IPS DF 6.9 (cell line): Measurements from ENCODE around the gene DRC7.
"Not testable (repeated sequence)": the region's sequence is repeated elsewhere in the genome, so short reads cannot be mapped to it uniquely, and the experiment has no call there.

ENCODE experiments used
- DNase-seq: peaks from one replicate; pipeline ENCODE4 v3.0.0-alpha.2; 2013; ENCODE audit warnings: low read depth, low spot score
- H3K27ac ChIP-seq: one replicate; pipeline ENCODE4 v1.5.1; 2013; ENCODE audit warnings: low read length, control low read depth
- H3K27me3 ChIP-seq: 2 replicates; pipeline ENCODE4 v1.6.1; 2013; ENCODE audit warnings: mild to moderate bottlenecking, low read length; ENCODE audit not compliant: control insufficient read depth, insufficient read depth
- H3K36me3 ChIP-seq: 2 replicates; pipeline ENCODE4 v1.6.1; 2013; ENCODE audit warnings: low read length; ENCODE audit not compliant: control insufficient read depth, insufficient read depth
- H3K4me1 ChIP-seq: 2 replicates; pipeline ENCODE4 v1.6.1; 2013; ENCODE audit warnings: low read length; ENCODE audit not compliant: control insufficient read depth, insufficient read depth
- H3K4me3 ChIP-seq: 2 replicates; pipeline ENCODE4 v1.5.1; 2013; ENCODE audit warnings: mild to moderate bottlenecking, low read length
- H3K9me3 ChIP-seq: 2 replicates; pipeline ENCODE4 v1.6.1; 2013; ENCODE audit warnings: low read length, inconsistent platforms; ENCODE audit not compliant: control insufficient read depth, insufficient read depth
- WGBS: extraction: QIAGEN DNeasy Blood & Tissue Kit; methylation state at CpG from one replicate; pipeline ENCODE4 v1.1.7; 2013; ENCODE audit warnings: mixed read lengths, missing lambda C conversion rate; ENCODE audit not compliant: insufficient read length, insufficient coverage; 5-methylcytosine and 5-hydroxymethylcytosine counted together

DRC7 gene

DNA sequence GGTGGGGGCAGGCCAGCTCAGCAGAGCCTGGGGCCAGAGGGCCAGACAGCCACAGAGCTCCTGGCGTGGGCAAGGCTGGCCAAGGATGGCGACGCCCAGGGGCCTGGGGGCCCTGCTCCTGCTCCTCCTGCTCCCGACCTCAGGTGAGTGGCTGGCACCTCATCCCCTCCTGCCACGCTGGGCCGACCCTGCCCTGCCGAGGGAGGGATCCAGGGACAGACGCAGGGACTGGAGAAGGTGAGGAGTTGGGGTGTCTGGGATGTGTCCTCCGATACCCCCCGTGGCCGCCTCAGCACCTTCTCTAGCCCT lies 26.4 kb upstream of the DRC7 start, which contains the start of gene ADGRG3:
ADGRG3 (plus strand) TSS at position 44 of the 309 bp plus-strand sequence; CDS start at position 86, 42 bp downstream.
- DNase-seq: no peak
- Histone ChIP-seq H3K27ac (no peak within 1 kb of the TSS), H3K4me1 (peaks cover 3% of the 10 kb centered on the region; the same call in 1 of the 2 replicates), H3K36me3 (no peaks in the 10 kb centered on the region), H3K9me3 (no peaks in the 10 kb centered on the region), H3K27me3 (no peaks in the 10 kb centered on the region), H3K4me3 (no peak within 1 kb of the TSS)
- WGBS: no CpG with 5 or more reads among the region's 11 CpGs

DNA sequence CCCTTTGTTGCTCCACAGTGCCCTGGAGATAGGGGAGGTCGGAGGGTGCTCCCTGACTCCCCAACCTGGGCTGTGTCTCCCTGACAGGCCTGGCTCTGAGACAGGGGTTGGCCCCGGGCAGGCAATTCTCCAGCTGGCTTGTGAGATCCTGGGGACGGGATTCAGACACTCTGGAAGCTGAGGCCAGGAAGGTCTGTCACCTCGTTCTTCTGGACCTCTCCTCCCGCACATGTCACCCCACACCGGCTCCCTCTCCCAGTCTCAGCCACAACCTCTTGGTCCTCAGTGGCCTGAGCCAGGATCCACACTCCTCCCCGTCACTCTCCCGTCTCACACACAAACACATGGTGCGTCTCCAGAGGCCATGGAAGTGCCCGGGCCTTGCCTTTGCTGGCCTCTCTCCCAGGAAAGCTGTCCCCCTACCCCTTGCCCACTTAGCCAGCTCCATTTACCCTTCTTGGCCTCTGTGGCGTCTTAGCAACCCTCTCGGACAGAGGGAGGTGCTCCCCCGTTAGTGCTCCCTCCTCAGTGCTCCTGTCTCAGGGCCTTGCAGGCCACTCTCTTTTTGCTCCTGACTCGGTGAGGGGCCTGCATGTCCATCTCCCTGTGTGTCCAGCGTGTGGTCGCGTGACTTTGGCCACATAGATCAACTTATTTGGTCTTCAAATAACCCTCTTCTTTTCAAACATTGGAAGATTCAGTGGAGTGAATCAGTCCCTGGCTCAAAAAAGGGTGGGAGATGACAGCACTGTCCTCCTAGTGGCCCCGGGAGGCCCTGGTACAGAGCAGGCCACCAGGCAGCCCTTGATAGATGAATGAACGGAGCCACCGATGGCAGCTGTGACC lies 25.8 kb upstream of the DRC7 start:
- Histone ChIP-seq H3K9me3 (no peaks in the 10 kb centered on the region), H3K27ac (no peak overlapping the region), H3K4me3 (no peak overlapping the region), H3K27me3 (no peaks in the 10 kb centered on the region), H3K36me3 (no peaks in the 10 kb centered on the region), H3K4me1 (peaks cover 3% of the 10 kb centered on the region; the same call in 1 of the 2 replicates)
- DNase-seq: no peak
- WGBS: no CpG with 5 or more reads among the region's 20 CpGs

DNA sequence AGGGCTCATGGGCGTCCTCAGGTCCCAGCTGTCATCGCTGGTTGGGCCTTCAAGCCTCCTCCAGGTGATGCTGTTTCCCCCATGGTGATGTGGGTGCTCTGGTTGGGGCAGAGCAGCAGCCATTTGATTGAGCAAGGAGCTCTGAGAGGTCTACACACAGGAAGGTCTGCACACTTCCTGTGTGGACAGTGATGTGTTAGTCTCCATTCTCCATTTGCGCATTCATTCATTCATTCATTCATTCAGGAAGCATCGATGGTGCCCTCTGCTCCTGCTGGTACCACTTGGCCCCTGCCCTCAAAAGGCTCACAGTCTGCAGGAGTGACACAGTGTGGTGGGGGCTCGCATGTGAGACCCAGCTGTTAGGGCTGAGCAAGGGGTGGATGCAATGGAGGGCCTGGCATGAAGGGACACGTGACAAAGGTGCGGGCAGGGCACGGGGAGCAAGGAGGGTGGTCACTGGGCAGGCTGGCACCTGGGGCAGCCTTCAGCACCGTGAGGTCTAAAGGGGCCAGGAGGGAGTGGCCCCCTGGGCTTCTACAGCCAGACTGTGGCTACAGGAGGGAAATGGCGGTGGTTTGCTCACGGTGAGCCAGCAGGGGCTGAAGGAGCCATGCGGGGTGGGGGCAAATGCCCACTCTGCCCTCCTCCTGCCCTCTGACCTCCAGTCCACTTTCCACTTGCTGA lies 25.0 kb upstream of the DRC7 start:
- no peak overlapping the region for H3K4me3 ChIP-seq
- H3K4me1 ChIP-seq: peaks cover 3% of the 10 kb centered on the region; the same call in 1 of the 2 replicates
- no peaks in the 10 kb centered on the region for H3K36me3 ChIP-seq
- H3K27me3 ChIP-seq: no peaks in the 10 kb centered on the region
- no peaks in the 10 kb centered on the region for H3K9me3 ChIP-seq
- H3K27ac ChIP-seq: no peak overlapping the region
- no CpG with 5 or more reads among the region's 12 CpGs for WGBS
- no peak for DNase-seq

DNA sequence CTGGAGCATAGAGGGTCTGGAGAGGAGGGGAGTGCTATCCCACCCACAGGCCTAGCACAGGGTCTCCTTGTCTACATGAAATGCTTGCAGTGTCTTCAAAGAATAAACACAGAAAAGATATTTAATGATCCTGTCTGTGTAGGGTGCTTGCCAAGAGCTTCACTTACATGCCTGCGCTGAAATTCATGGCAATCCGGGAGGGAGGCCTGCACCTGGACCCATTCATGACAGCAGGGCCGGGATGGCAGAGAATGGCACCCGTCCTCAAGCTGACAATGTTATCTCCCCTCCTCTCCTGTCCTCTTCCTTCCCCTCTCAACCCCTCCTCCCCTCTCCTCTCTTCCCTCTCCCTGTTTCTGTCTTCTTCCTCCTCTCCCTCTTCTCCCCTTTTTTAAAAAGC lies 24.4 kb upstream of the DRC7 start:
- no CpG with 5 or more reads among the region's 4 CpGs for WGBS
- no peak overlapping the region for H3K4me3 ChIP-seq
- H3K36me3 ChIP-seq: no peaks in the 10 kb centered on the region
- H3K9me3 ChIP-seq: no peaks in the 10 kb centered on the region
- no peak for DNase-seq
- no peak overlapping the region for H3K27ac ChIP-seq
- no peaks in the 10 kb centered on the region for H3K27me3 ChIP-seq
- peaks cover 3% of the 10 kb centered on the region; the same call in 1 of the 2 replicates for H3K4me1 ChIP-seq

DNA sequence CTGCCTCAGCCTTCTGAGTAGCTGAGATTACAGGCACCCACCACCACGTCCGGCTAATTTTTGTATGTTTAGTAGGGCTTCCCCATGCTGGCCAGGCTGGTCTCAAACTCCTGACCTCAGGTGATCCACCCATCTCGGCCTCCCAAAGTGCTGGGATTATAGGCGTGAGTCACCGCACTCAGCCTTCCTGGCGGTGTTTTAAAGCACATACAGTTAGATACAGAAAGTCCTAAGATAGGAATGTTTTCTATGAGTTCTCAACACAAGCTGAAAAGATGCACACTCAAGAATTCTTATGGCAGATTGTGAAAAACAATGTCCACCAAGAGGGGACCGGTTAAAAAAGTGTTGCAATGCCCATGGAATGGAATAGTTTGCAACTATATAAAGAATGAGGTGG lies 23.2 kb upstream of the DRC7 start:
- H3K9me3 ChIP-seq, H3K36me3 ChIP-seq, H3K4me3 ChIP-seq, H3K4me1 ChIP-seq, H3K27ac ChIP-seq, DNase-seq, H3K27me3 ChIP-seq: not testable (repeated sequence)
- no CpG with 5 or more reads among the region's 7 CpGs for WGBS

DNA sequence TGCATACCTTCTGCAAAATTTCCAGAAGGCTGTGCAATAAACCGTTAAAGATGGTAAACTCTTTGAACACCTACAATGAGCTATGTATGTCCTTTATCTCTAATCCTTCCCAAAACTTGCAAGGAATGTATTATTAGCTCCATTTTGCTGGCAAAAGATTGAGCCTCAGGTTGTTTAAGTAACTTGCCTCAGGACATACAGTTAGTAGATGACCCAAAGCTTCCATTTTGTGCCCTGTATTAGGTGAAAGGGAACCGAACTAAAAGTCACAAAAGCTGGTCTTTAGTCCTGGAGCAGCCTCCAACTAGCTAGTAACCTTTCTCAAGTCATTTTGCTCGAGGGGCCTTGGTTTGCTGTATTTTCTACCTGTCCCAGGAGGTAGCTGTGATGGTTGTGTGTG lies 22.2 kb upstream of the DRC7 start:
- no CpG with 5 or more reads among the region's 3 CpGs for WGBS
- DNase-seq: no peak
- Histone ChIP-seq H3K4me3 (no peak overlapping the region), H3K27ac (no peak overlapping the region), H3K4me1 (peaks cover 3% of the 10 kb centered on the region; the same call in 1 of the 2 replicates), H3K36me3 (no peaks in the 10 kb centered on the region), H3K27me3 (no peaks in the 10 kb centered on the region), H3K9me3 (no peaks in the 10 kb centered on the region)

DNA sequence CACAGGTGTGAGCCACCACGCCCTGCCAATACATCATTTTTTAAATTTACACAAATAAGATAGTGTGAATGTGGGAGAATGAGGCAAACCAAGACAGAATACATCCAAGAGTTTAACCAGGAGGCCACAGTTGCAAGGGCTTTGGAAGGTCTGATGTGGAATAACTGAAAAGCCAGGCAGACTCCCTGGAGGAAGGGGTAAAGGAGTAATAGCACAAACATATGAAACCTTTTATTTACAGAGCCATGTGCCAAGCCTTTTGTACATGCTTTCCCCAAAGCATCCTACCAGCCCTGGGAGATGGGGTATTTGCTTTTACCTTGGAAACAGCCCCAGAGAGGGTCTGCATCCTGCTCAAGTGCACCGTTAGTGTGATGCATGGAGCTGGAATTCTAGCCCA lies 21.8 kb upstream of the DRC7 start:
- no peaks in the 10 kb centered on the region for H3K27me3 ChIP-seq
- H3K27ac ChIP-seq: no peak overlapping the region
- no peaks in the 10 kb centered on the region for H3K9me3 ChIP-seq
- no peaks in the 10 kb centered on the region for H3K36me3 ChIP-seq
- H3K4me1 ChIP-seq: peaks cover 4% of the 10 kb centered on the region; the same call in 1 of the 2 replicates
- no peak overlapping the region for H3K4me3 ChIP-seq
- DNase-seq: no peak
- WGBS: no CpG with 5 or more reads among the region's 2 CpGs

DNA sequence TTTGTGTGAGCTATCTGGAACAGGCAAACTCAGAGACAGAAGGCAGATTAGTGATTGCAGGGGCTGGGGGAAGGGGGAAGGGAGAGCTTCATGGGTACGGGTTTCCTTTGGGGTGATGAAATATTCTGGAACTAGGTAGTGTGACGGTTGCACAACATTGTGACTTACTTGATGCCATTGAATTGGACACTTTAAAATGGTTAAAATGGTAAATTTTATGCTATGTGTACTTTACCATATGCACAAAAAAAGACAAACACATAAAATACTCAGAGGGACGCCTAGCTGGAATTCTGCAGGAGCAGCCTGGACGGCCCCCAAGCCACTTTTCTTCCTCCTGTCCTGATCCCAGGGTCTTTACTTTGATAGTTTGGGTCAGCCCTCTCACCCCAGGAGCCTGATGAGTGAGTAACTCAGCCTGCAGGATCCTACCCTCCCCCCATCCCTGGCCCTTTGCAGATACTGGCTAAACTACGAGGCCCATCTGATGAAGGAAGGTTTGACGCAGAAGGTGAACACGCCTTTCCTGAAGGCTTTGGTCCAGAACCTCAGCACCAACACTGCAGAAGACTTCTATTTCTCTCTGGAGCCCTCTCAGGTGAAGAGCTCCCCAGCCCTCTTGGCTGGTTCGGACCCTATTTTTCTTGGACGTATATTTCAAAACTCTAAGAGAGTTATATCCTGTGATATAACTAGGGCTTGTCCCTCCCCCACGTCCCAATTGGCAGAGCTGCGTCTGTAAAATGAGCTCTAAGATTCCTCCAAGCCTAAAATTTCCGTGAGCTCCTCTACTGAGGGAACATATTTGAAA lies 18.7 kb upstream of the DRC7 start:
- Histone ChIP-seq H3K9me3 (no peaks in the 10 kb centered on the region), H3K4me3 (no peak overlapping the region), H3K36me3 (no peaks in the 10 kb centered on the region), H3K4me1 (peaks cover 2% of the 10 kb centered on the region; the same call in 1 of the 2 replicates), H3K27ac (no peak overlapping the region), H3K27me3 (no peaks in the 10 kb centered on the region)
- DNase-seq: peak; percentile 27
- WGBS: no CpG with 5 or more reads among the region's 12 CpGs

DNA sequence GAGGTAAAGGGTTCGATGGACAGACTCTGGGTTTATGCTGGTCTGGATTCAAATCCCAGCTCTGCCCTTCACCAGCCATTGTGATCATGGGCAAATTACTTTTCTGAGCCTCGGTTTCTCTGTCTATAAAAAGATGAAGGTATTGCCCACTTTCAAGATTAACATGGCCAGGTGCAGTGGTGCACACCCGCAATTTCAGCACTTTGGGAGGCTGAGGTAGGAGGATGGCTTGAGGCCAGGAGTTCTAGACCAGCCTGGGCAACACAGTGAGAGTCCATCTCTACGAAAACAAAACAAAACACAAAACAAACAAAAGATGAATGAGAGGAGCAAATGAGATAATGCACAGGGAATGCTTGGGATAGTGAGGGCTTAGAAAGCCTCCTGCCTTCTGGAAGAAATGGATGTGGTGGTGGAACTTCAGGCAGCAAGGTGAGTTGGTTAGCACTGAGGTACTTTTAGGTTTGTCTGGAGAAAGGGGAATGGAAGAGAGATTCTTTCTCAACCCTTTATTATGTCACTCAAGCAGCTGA lies 18.0 kb upstream of the DRC7 start:
- no CpG with 5 or more reads among the region's 4 CpGs for WGBS
- no peaks in the 10 kb centered on the region for H3K9me3 ChIP-seq
- no peak overlapping the region for H3K27ac ChIP-seq
- H3K36me3 ChIP-seq: no peaks in the 10 kb centered on the region
- no peaks in the 10 kb centered on the region for H3K27me3 ChIP-seq
- H3K4me1 ChIP-seq: peaks cover 2% of the 10 kb centered on the region; the same call in 1 of the 2 replicates
- DNase-seq: no peak
- no peak overlapping the region for H3K4me3 ChIP-seq
